Measurements from ENCODE around the gene C5orf58. TPM values are rescaled to one million over a fixed set of nuclear protein-coding genes. Genes with fewer than 3 reads are reported as not detected.
A peak's percentile ranks its signal among the peaks of the same experiment; 100 is the strongest.

Gene C5orf58
- total RNA-seq, 4 donors from 2014 or later: not detected

GRCh38 chr5:170226661-170227060, 6.1 kb upstream of the C5orf58 start:
- TF ChIP-seq POLR2A (IDR thresholded peaks at IDR 0.05) (no peak), CTCF (IDR thresholded peaks at IDR 0.05) (no peak)
- DNase-seq: peak; percentile 36 to 37
- Histone ChIP-seq H3K9me3 (no peaks in the 10 kb centered on the region), H3K27me3 (no peaks in the 10 kb centered on the region), H3K27ac (peak overlapping the region; percentile 78), H3K36me3 (no peaks in the 10 kb centered on the region), H3K4me3 (no peak overlapping the region), H3K4me1 (no peaks in the 10 kb centered on the region)
- intact Hi-C loops (cut with DNase I; ENCODE audit: low total_unique reads): loop anchor here (10.0 kb wide), 1 partner anchor 398 kb away; no protein-coding TSS in a partner anchor

GRCh38 chr5:170228762-170229435, 3.9 kb upstream of the C5orf58 start:
- Histone ChIP-seq H3K4me3 (no peak overlapping the region), H3K27me3 (no peaks in the 10 kb centered on the region), H3K27ac (peak overlapping the region; percentile 12 to 60), H3K9me3 (no peaks in the 10 kb centered on the region), H3K36me3 (no peaks in the 10 kb centered on the region), H3K4me1 (no peaks in the 10 kb centered on the region)
- TF ChIP-seq CTCF (IDR thresholded peaks at IDR 0.05): no peak
- no peak for TF ChIP-seq POLR2A (IDR thresholded peaks at IDR 0.05)
- no peak for DNase-seq
- intact Hi-C loops (cut with DNase I; ENCODE audit: low total_unique reads): loop anchor here (10.0 kb wide), 1 partner anchor 396 kb away; no protein-coding TSS in a partner anchor

- Histone ChIP-seq H3K27ac (no peak overlapping the region), H3K27me3 (no peaks in the 10 kb centered on the region), H3K4me3 (no peak overlapping the region), H3K4me1 (no peaks in the 10 kb centered on the region), H3K9me3 (no peaks in the 10 kb centered on the region), H3K36me3 (no peaks in the 10 kb centered on the region)
- DNase-seq: no peak
- intact Hi-C loops (cut with DNase I; ENCODE audit: low total_unique reads): no loop called here
- TF ChIP-seq POLR2A (IDR thresholded peaks at IDR 0.05) (no peak), CTCF (IDR thresholded peaks at IDR 0.05) (no peak)
Observed at GRCh38 chr5:170233358-170233892, 640 bp downstream of the C5orf58 start.

- H3K9me3 ChIP-seq: no peaks in the 10 kb centered on the region
- no peaks in the 10 kb centered on the region for H3K36me3 ChIP-seq
- no peak for DNase-seq
- no peak overlapping the region for H3K4me3 ChIP-seq
- no peak overlapping the region for H3K27ac ChIP-seq
- H3K4me1 ChIP-seq: no peaks in the 10 kb centered on the region
- intact Hi-C loops (cut with DNase I; ENCODE audit: low total_unique reads): no loop called here
- TF ChIP-seq POLR2A (IDR thresholded peaks at IDR 0.05) (no peak), CTCF (IDR thresholded peaks at IDR 0.05) (no peak)
- H3K27me3 ChIP-seq: no peaks in the 10 kb centered on the region
Observed at GRCh38 chr5:170235876-170236864, 3.4 kb downstream of the C5orf58 start.

Data from uterus (tissue), 4 donors.